GM19328 (cell line): ENCODE results near the gene ITIH5.

Experiments
- ATAC-seq: cut with Tn5 transposase; IDR thresholded peaks from one replicate; pipeline ENCODE4 v1.9.1; 2021; ENCODE audit warnings: mild to moderate bottlenecking, moderate library complexity; ENCODE audit not compliant: unreplicated experiment

The ITIH5 gene

DNA sequence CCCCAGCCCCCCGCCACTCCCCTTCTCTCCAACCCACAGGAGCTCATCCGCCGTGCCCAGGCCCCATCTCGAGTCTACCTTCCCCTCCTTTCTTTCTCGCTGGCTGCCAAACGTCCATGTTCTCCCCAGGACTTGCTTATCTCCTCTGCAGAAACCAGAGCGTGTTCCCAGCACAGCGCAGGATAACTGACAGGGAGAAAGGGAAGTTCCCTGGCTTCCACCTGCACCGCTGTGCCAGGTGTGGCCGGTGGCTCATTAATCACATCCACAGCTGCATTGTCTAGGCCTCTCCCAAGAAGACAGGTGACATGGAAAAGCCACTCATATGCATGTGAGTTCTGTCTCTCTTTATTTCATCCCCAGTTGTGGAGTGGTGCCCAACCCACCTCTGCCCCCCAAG lies 113.2 kb downstream of the ITIH5 start:
- no peak for ATAC-seq

DNA sequence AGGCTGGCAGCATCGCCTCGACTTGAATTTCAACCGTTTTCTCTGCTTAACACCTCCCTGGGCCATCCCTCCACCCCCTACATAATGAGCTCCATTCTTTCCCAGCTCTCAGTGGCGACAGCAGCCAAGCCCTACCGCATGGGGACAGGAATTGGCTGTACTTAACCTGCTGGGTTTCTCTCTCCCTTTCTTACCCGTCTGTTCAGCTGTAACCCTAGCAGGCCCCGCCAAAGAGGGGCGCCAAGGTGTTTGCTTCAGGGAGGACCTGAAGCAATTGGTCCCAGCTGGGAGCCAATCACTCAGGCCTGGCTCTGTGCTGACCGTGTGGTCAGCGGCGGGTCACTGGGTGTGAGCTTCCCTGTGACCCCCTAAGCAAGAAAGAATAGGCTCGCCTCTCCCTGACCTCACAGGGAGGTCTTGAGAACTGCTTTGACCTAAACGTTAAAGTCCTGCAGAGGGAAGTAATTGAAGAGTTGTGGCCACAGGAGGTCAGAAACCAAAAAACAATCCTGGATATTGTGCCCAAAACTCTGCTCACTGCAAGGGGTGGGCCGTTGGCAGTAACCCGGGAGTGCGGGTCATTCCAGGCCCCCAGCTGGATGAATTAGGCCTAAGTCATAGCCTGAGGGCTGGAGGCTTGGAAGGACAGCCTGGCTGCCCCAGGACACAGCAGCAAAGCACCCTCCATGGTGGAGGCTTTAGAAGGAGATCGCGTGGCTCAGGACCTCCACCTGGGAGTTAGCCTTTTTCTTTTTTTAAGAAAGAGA lies 114.6 kb downstream of the ITIH5 start:
- ATAC-seq = no peak

DNA sequence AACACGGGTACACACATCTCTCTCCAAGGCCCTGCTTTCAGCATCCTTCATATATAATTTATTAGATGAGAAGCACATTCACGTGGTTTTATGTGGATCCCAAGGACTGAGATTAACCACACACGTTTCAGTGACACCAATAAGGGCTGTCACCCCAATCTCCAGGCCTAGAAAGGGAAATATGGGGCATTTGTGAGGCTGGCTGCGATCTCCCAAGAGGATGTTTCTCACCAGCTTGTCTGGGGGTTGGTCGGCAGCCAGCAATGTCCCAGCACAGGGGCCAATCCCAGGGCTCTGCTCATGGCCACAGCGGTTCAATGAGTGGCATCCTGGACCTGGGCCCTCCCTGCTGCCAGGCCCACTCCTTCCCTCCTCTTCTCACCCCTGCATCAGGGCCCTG lies 115.5 kb downstream of the ITIH5 start:
- ATAC-seq = no peak

DNA sequence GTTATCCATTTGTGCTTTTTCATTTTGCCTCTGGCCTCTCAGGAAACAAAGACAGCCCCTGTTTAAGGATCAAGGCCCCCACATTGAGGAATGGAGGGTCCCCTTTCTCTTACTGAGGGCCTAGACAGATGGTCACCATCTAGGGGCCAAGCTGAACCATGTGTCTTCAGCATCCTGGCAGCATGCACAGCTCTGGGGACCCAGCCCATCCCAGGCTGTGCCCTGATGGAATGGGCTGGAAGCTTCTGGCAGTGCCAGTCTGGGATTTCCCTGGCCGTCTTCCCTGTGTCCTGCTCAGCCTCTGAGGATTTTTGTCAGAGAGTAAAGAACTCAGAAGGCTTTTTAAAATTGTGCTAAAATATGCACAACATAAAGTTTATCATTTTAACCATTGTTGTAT lies 116.8 kb downstream of the ITIH5 start:
- no peak for ATAC-seq

DNA sequence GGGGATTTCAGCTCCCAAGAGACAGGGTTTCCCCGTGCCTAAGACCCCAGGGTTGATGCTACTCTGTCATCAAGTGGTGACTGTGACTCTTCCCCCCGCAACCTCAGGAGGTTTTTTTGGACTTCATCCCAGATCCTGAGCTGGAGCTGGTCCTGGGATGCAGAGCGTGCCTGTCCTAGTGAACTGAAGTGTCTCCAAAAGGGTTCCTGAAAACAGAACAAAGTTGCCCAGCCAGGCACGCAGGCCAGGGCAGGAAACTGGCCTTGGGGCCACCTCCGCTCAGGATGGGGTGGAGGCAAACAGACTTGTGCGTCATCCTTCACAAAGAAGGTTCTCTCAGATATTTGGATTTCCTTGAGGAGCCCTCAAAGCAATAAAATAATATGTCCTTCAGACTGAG lies 118.9 kb downstream of the ITIH5 start:
- no peak for ATAC-seq

DNA sequence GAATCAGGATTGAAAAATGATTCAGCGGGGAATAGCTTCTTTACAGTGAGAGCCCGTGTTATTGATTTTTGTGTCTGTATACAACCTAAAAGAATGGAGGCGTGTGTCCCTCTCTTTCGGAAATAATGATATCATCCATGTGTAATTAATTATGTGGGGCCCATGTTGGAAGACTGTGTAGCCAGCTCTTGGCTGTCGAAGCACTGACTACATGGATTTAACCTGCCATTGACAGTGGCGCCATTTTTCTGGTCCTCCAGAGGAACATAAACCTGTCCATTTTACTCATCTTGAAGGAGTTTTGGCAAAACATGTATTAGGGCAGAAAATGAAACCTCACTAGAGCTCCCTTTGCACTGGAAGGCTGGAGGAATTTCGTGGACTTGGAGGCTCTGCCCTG lies 119.6 kb downstream of the ITIH5 start:
- ATAC-seq = no peak

DNA sequence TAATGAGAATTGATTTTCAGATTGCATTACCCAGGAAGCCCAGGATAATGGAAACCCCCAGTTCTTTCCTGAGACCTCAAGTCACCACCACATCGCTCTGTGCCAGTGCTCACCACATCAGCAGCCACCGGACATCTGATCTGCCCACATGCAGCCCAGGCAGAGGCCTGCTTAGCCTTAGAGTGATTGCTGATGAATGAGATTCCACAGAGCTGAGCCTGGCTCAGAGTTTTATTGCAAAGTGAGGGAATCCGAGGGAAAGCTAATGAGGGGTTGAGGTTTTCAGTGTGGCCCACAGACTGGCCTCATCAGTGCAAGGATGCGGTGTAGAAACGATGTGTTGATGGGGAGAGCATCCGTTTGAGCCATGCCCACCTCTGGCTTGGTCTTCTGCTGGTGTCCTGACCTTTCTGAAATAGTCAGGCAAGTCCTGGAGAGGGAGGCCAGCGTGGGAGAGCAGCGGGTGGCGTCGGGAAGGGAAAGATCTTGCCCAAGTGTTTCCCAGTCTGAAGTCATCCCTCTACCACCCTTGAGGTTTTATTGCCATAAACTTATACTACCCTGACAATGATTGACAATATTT lies 120.3 kb downstream of the ITIH5 start:
- ATAC-seq = no peak

DNA sequence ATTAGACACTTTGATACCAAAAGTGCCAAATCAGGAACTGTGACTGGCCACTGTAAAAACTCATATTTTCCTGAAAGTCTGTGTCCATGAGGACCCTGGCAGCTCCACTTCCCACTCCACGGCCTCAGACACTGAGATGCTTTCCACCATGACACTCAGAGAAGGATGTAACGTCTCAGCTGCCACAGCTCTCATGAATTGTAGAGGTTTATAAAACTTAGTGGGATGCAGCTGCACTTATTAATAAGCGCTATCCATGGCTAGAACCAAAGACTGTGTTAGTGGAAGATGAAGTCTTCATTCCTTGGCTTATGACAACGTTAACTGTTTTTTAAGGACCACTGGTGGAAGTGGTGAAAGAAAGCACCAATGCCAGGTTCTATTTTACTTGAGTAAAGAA lies 121.0 kb downstream of the ITIH5 start:
- ATAC-seq = no peak

DNA sequence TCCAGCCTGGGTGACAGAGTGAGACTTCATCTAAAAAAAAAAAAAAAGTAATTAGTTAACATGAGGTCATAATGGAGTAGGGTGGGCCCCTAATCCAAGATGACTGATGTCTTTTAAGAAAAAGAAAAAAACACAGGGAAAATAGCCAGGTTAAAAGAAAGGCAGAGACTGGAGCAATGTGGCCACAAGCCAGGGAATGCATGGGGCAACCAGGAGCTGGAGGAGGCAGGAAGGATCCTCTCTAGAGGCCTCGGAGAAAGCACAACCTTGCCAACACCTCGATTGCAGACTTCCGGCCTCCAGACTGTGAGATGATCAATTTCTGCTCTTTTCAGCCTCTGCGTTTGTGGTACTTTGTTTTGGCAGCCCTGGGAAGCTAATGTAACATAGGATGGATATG lies 121.5 kb downstream of the ITIH5 start:
- ATAC-seq = no peak

DNA sequence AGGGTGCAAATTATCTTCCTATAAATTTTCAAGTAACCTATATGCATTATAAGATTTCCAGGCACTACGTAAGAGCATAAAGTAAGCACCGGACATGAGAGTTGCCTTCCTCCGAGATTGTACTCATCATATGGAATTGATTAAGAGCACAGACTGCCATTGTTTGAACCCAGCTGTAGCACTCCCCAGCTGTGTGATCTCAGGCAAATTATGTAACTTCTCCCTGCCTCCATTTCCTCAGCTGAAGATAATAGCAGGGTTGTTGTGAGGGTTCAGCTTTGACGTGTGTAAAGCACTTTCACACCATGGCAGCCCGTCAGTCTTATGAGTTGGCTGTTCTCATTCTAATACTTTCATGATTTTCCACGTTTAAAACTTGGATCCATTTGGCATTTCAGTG lies 122.6 kb downstream of the ITIH5 start:
- ATAC-seq = no peak

DNA sequence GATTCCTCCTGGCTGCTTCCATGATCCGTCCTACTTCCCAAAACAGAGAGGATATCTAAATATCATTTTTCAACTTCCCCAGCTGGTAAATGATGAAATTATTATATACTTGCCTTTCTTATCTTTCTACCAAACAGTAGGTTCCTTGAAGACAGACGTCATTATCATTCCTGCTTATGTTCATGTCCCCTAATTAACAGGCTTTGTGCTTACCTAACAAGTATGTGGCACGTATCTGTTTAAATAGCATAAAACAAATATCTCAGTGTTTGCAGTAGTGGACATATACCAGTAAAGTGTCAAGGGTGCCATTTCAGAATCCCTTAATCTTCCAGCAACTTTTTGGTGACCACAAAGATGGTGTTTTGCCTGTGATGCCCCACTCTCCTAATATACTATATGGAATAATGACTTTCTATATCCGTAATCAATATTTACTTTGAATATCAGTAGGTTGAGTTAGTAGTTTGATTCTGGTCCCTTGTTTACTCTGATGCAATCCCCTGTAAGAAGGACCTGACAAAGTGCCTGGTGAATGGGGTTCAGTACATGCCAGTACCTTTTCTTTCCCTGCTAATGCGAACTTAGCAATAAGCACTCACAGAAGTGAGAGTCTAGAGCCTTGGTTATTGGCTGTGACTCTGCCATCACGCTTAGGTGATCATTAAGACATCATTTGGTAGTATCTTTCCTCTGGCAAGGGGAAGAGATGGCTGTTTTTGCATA lies 124.4 kb downstream of the ITIH5 start:
- no peak for ATAC-seq

DNA sequence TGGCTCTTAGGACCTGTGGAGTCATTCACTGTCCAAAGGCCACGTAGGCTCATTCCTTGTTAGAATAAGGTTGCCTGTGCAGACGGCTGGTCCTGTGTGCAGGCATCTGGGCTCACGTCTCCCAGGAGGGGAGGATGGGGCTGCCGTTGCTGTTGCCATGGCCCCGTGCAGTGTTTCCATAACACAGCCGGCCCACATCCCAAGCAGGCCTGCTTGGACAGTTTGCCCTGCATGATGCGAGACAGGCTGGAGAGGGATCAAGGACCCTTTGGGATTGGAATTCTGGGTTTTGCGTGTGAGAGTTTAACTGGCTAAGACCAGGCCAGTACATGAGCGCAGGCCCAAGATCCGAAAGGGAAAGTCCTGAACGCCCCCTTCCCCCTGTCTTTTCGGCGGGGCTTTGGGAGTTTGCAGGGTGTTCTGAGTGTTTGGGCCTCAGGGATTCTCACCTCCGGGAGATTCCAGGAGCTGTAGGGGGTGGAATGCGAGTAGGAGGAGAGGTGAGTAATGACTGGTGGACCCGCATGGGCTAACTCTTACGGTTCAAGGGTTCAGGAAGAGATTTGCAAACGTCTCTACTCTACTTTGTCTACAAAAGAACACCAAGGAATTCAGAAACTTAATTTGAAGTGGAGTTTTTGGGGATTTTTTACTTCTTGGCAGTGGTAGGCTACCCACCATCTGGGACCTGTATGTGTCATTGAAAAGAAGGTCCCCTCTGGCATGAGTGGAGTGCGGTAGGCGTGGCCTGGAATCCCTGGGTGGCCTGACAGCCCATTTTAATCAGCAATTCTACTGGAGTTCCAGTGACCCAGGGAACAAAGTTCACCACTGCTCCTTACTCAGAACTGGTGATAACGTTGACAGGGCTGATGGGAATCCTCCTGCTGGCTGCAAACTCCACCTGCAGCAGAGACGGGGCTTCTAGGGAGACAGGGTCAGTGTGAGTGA lies 125.4 kb downstream of the ITIH5 start:
- ATAC-seq = no peak

DNA sequence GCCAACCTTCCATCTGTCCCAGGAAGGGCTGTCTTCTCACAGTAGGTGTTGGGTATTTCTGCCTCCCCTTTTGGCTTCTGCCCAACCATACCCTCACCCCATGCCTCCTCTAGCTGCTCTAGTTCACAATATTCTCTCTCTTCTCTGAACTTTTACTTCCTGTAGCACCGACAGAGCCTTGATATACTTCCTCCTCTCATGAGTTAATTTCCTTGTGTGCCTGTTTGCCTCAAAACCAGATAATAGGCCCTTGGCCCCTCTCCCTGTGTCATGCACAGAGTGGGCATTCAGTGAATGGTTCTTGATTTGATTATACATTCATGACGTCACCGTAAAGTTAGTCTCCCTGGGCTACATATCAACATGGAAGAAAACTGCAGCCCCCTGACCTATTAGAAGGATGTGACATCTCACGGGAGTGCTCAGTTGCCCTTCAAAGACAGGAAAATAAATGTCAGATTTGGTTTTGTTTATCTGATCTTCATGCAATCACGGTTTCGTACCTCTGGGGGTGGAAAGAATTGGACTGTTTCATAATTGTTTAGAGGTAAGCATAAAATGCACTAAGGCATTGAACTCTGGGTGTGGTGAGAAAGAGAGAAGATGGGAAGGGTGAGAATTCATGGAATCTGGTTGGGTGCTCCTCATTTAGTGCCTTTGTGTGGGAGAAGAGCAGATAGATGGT lies 127.7 kb downstream of the ITIH5 start:
- no peak for ATAC-seq

DNA sequence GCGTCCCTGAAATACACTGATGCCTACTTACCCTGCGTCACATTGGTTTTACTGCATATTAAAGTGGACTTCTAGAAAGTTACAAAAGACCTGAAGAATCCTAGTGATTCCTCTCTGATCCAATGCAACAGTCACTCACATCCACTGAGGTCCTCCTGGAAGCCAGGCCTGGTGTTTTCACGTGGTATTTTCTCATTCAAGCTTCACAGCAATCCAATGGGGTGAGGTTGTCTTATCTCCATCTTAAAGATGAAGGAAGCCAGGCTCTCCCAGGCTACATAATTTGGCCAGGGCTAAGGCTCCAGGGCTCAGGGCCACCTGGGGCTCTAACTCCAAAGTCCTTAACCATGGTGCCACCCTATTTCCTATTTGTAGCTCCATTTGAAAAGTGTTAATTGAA lies 129.6 kb downstream of the ITIH5 start:
- no peak for ATAC-seq

DNA sequence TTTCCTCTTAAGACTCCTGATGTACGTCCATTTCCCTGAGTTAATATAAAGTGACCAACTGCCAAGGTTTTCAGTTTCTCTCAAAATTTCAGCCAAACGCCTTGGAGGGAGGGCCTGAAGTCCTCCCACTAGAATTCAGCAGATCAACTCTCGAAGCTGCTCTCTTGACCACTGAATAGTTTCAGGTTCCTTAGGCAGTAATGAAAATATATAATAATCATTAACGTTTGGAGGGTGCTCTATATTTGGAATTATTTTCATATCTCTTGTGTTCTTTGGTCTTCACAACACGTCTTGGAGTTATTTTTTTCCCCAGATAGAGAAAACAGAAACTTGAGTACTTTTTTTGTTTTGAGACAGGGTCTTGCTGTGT lies 132.3 kb downstream of the ITIH5 start:
- ATAC-seq = no peak

DNA sequence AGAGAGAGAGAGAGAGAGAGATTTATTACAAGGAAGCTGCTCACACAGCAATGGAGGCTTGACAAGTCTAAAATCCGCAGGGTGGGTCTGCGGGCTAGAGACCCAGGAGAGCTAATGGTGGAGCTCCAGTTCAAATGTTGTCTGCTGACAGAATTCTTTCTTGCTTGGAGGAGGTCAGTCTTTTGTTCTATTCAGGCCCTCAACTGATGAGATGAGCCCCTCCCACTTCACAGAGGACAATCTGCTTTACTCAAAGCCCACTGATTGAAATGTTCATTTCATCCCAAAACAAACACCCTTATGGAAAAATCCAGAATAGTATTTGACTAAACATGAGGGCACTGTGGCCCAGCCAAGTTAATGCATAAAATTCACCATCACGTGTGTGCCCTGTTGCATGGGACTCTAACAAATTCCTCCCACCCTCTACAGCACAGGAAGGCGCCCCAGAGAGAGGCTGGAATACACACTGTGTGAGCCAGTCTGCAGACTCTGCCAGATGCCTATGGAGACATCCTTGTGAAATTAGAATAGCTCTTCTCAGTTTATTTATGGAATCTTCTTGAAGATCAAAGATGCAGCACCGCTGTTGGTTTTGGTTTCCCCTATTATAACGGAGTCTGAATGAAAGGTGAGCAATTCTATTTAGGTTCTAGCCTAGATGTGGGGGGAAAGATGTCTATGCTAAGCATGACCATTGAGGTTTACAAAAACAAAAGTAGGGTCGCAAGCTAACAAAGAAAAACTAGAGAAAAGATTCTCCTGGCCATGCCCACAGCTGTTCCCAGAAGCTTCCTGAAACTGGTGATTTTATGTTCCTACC lies 132.9 kb downstream of the ITIH5 start:
- no peak for ATAC-seq

DNA sequence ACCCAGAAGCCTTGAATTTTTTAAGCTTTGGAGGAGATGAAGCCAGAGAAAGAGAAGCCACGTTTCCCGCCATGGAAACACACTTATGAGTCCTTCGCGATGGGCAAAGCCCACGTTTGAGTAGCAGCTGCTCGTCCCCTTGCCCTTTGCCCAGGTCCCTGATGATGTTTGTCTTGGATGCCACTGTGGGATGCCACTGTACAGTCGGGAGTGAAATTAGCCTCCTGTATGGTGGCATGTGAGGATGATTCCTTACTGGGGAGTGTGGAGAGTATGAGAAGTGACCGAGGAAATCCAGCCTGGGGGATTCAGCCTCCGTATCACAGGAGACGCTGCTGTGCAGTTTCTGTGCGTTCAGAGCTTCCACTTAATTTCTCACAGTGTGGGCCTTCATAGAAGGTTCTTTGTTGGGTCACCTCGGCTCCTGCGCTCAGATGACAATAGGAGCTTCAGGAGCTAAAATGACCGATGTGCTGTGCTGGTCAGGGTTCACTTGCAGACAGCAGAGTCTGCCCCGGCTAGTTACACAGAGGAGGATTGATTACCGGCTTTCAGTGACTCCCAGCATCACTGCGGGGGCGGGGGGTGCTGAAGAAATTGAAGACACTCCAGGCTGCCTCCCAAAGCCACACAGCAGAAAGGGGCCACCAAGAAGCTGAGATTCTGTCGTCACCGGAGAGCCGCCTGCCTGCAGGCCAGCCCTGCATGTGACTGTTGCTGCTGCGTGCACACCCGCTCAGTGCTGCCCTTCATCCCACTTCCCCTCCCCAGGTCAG lies 133.9 kb downstream of the ITIH5 start:
- no peak for ATAC-seq

DNA sequence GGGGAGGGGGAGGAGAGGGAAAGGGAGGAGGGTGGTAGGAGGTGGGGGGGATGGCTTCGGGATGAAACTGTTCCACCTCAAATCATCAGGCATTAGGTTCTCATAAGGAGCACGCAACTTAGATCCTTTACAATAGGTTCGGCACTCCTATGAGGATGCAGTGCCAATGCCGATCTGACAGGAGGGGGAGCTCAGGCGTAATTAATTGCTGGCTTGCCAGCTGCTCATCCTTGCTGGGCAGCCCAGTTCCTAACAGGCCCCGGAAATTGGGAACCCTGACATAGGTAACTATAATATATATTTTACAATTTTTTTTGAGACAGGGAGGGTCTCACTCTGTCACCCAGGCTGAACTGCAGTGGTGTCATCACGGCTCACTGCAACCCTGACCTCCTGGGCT lies 137.1 kb downstream of the ITIH5 start:
- no peak for ATAC-seq

DNA sequence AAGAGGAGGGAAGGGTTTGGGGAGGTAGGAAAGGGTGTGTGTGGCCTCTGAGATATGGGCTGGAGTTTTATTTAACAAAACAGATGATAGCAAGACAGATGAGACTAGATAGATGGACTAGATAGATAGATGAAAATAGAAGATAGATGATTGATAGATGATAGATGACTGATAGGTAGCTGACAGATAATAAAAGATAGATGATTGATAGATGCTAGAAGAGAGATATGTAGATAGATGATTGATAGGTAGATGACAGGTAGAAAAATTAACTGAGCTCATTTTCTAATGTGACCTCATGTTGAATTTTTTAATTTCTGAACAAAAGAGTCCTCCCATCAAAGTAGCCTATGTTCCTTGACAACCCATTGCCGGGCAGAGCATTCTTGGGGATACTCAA lies 139.3 kb downstream of the ITIH5 start:
- no peak for ATAC-seq
